H1 (cell line): ENCODE data around the gene PSME3. TPM values are rescaled to one million over a fixed set of nuclear protein-coding genes. Genes with fewer than 3 reads are reported as not detected.

Source experiments
- BRCA1 ChIP-seq: IDR thresholded peaks from 2 replicates; pipeline ENCODE4 v1.6.1; 2012; ENCODE audit warnings: low read depth, low read length, improper control_type of control experiment
- FOSL1 ChIP-seq: IDR thresholded peaks from 2 replicates; pipeline ENCODE4 v1.6.1; 2011; ENCODE audit warnings: mild to moderate bottlenecking, low read depth, low read length, moderate library complexity; ENCODE audit not compliant: insufficient read depth
- PHF8 ChIP-seq: fragments of 200-600 bp; sonication (generic); conservative IDR thresholded peaks from 2 replicates; pipeline ENCODE4 v1.7.1; 2012; ENCODE audit warnings: low read depth, mild to moderate bottlenecking, inconsistent platforms, low read length, moderate library complexity
- TEAD4 ChIP-seq: IDR thresholded peaks from 2 replicates; pipeline ENCODE4 v1.6.1; 2012; ENCODE audit warnings: low read depth, low read length, inconsistent platforms, mixed read lengths
- polyA plus RNA-seq, 7 experiments: library from polyadenylated mRNA; depleted of rRNA in 3 of 7; stranded (reverse) in 5 of 7; unstranded in 2 of 7; fragments of >200 nt in 5 of 7; fragments of 200-250 nt in 2 of 7; gene quantifications; 1 replicate in 5 of 7; 2 replicates in 1 of 7; 4 replicates in 1 of 7; pipeline versions ENCODE4 v1.2.1 to v1.2.3, GENCODE V29; 2011 to 2013; ENCODE audit warnings: missing spikeins in 2 of 7, mixed read lengths in 2 of 7
- total RNA-seq: library from RNA; stranded (reverse); fragmentation: NEBNext Ultra II Directional; extraction: Animal tissue kit (Norgen Biotek cat#: 25700); gene quantifications from 2 replicates; pipeline ENCODE4 v1.2.1, GENCODE V29; 2021

The PSME3 gene
- total and polyA plus RNA-seq, 2 of the 8 experiments (the other 6 are each of a cell fraction or from before 2014, with no cell fraction given): 149 to 224 TPM

DNA sequence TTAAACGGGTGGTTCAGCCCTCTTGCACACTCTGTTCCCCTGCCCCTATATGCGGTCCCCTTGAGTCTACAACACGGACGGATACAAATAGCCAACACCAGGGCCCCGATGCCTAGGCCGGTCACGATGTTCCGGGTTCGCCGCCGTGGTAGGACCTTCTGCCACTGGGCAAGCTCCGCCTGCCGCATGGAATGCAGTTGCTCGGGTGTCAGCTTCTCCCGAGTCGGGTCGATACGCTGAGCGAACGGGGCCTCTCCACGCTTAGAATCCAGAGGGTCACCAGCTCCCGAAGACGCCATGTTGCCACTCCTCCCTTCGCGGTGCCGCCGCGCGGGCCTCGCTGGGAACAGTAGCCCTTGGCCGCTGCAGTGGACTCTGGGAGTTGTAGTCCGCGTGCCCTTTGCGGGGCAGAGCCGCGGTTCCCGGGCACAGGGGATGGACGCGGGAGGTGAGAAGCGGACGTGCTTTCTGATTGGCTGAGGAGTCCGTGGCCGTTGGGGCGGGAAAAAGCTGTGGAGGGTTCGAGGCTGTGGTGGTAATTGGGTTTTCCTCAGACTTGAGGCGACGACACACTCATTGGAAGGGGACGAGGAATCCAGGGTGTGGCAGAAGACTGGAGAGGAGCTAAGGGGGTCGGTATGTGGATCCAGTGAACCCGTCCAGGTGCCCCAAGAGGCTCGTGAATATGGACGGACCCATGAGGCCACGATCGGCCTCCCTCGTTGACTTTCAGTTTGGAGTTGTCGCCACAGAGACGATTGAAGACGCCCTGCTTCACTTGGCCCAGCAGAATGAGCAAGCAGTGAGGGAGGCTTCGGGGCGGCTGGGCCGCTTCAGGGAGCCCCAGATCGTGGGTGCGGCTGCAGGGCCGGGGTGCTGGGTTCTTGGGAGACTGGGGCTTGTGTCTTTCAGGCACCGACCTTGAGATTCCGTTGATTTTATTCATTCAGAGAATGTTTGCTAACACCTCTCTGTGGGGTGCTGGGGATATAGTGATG, 34.5 kb upstream of the PSME3 start, which contains the start of the genes CNTD1 and COA3 (continued):
- TF ChIP-seq FOSL1 (no peak), PHF8 (peak; percentile 72), TEAD4 (peak; percentile 22; the same call in 1 of the 2 replicates), BRCA1 (no peak)
